Measurements from ENCODE around the gene TNF.

The TNF gene

GRCh38 chr6:31619805-31620585, 44.6 kb downstream of the TNF start:
- H3K4me1 ChIP-seq (ENCODE audit: insufficient read depth, insufficient read length), result peaks cover 3% of the 10 kb centered on the region
- no peak for TF ChIP-seq YY1 (IDR thresholded peaks at IDR 0.05; ENCODE audit: insufficient read depth, insufficient read length)
- TF ChIP-seq SUZ12 (IDR thresholded peaks at IDR 0.05; ENCODE audit: extremely low read depth, insufficient read depth, insufficient read length), result no peak
- no peak for TF ChIP-seq ZNF274 (IDR thresholded peaks at IDR 0.05; ENCODE audit: low read depth, low read length)
- H3K9me3 ChIP-seq (ENCODE audit: insufficient read depth, low read length), result no peaks in the 10 kb centered on the region
- DNase-seq (ENCODE audit: low read depth, low spot score), result peak; percentile 94
- H3K27me3 ChIP-seq (ENCODE audit: insufficient read depth, insufficient read length), result no peaks in the 10 kb centered on the region
- peak overlapping the region; percentile 56 for H3K4me3 ChIP-seq (ENCODE audit: insufficient read length, low read depth)
- peak overlapping the region; percentile 91 for H3K9ac ChIP-seq (ENCODE audit: insufficient read length, low read depth)
- H3K36me3 ChIP-seq (ENCODE audit: insufficient read depth, insufficient read length, low read length), result peaks cover 36% of the 10 kb centered on the region

DNA sequence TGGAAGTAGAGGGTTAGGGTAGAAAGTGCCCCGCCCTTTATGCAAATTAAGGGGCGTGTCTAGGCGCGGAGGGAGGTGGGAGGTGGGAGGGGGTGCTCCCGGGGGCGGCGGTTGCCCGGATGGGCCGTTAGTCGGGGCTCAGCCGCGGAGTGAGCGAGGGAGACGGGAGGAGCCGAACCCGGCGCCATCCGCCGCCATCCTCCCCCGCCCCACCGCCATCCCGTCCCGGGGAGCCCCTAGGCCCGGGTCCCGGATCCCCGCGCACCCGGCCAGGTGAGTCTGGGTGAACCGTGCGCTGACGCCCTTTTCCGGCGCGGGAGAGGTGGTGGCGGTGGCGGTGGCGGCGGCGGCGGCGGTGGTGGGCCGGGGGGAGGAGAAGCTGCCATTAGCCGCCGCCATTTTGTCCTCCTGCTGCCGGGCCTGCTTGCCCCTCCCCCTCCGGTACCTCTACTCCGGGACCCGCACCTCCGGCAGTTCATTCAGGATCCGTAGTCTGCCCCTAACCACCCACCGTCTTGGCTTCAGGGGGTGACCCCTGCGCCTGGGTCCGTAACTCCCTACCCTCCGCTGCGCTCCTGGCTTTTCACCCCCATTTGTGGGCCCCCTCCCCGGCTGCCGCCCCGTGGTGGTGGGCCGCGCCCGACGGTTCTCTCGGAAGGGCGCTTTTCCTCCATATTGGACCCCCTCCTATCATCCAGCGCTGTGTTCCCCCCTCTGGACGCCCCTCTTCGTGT, 45.4 kb downstream of the TNF start, which contains the start of gene PRRC2A:
TSS of gene PRRC2A (plus strand) at position 130 of the 734 bp plus-strand sequence. CDS start 2,075 bp downstream, outside the sequence.
- no peak for TF ChIP-seq SUZ12 (IDR thresholded peaks at IDR 0.05; ENCODE audit: extremely low read depth, insufficient read depth, insufficient read length)
- peak; percentile 73 for TF ChIP-seq YY1 (IDR thresholded peaks at IDR 0.05; ENCODE audit: insufficient read depth, insufficient read length)

DNA sequence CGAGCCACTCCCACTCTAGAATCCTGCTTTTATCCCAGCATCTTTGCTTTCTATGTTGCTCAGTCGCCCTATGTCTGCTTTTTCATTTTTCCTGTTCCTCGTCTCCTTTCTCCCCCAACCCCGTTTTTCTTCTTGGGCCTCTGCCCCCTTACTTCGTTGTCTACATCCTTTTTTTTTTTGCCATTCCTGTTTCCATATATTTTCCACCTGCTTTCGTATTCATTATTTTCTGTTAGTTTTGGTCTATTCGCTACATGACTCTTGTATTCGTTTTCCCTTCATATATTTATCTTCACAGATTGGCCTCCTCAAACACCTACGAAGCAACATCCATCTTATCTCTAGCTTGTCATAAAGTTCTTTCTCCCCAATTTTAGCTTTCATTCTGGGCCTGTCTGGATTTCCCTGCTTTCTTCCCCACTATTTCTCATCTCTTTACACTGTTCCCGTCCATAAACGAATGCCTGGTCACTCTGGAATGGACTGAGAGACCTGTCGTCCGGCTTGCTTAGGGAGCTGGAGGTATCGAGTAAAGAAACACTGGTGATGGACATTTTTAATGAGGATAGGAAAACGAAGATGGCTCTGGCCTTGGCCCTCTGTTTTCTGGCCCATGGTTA, 46.1 kb downstream of the TNF start:
- H3K4me3 ChIP-seq (ENCODE audit: insufficient read length, low read depth), result peak overlapping the region; percentile 89
- no peak for DNase-seq (ENCODE audit: low read depth, low spot score)
- H3K4me1 ChIP-seq (ENCODE audit: insufficient read depth, insufficient read length), result peaks cover 6% of the 10 kb centered on the region
- no peaks in the 10 kb centered on the region for H3K9me3 ChIP-seq (ENCODE audit: insufficient read depth, low read length)
- H3K27me3 ChIP-seq (ENCODE audit: insufficient read depth, insufficient read length), result no peaks in the 10 kb centered on the region
- H3K9ac ChIP-seq (ENCODE audit: insufficient read length, low read depth), result peak overlapping the region; percentile 96
- no peak for TF ChIP-seq SUZ12 (IDR thresholded peaks at IDR 0.05; ENCODE audit: extremely low read depth, insufficient read depth, insufficient read length)
- TF ChIP-seq ZNF274 (IDR thresholded peaks at IDR 0.05; ENCODE audit: low read depth, low read length), result no peak
- no peak for TF ChIP-seq YY1 (IDR thresholded peaks at IDR 0.05; ENCODE audit: insufficient read depth, insufficient read length)
- peaks cover 51% of the 10 kb centered on the region for H3K36me3 ChIP-seq (ENCODE audit: insufficient read depth, insufficient read length, low read length)

More for the DNA sequence above, 45.4 kb downstream of the TNF start, which contains the start of gene PRRC2A:
- peak within 1 kb of the TSS; percentile 89 for H3K4me3 ChIP-seq (ENCODE audit: insufficient read length, low read depth)
- peak; percentile 33 for DNase-seq (ENCODE audit: low read depth, low spot score)
- no peaks in the 10 kb centered on the region for H3K27me3 ChIP-seq (ENCODE audit: insufficient read depth, insufficient read length)
- H3K9me3 ChIP-seq (ENCODE audit: insufficient read depth, low read length), result no peaks in the 10 kb centered on the region
- H3K36me3 ChIP-seq (ENCODE audit: insufficient read depth, insufficient read length, low read length), result peaks cover 44% of the 10 kb centered on the region
- H3K9ac ChIP-seq (ENCODE audit: insufficient read length, low read depth), result peak within 1 kb of the TSS; percentile 96
- H3K4me1 ChIP-seq (ENCODE audit: insufficient read depth, insufficient read length), result peaks cover 6% of the 10 kb centered on the region

- peaks cover 56% of the 10 kb centered on the region for H3K36me3 ChIP-seq (ENCODE audit: insufficient read depth, insufficient read length, low read length)
- no peak for DNase-seq (ENCODE audit: low read depth, low spot score)
- H3K4me3 ChIP-seq (ENCODE audit: insufficient read length, low read depth), result peak overlapping the region; percentile 89
Observed at GRCh38 chr6:31621991-31622390, 46.6 kb downstream of the TNF start.

GRCh38 chr6:31622684-31623091, 47.3 kb downstream of the TNF start:
- Histone ChIP-seq H3K4me3 (ENCODE audit: insufficient read length, low read depth) (peak overlapping the region; percentile 89), H3K9ac (ENCODE audit: insufficient read length, low read depth) (no peak overlapping the region), H3K27me3 (ENCODE audit: insufficient read depth, insufficient read length) (no peaks in the 10 kb centered on the region), H3K36me3 (ENCODE audit: insufficient read depth, insufficient read length, low read length) (peaks cover 63% of the 10 kb centered on the region), H3K9me3 (ENCODE audit: insufficient read depth, low read length) (no peaks in the 10 kb centered on the region), H3K4me1 (ENCODE audit: insufficient read depth, insufficient read length) (peaks cover 6% of the 10 kb centered on the region)
- no peak for TF ChIP-seq YY1 (IDR thresholded peaks at IDR 0.05; ENCODE audit: insufficient read depth, insufficient read length)
- no peak for TF ChIP-seq SUZ12 (IDR thresholded peaks at IDR 0.05; ENCODE audit: extremely low read depth, insufficient read depth, insufficient read length)
- no peak for TF ChIP-seq ZNF274 (IDR thresholded peaks at IDR 0.05; ENCODE audit: low read depth, low read length)
- no peak for DNase-seq (ENCODE audit: low read depth, low spot score)

More at GRCh38 chr6:31621991-31622390, 46.6 kb downstream of the TNF start:
- Histone ChIP-seq H3K9ac (ENCODE audit: insufficient read length, low read depth) (peak overlapping the region; percentile 96), H3K4me1 (ENCODE audit: insufficient read depth, insufficient read length) (peaks cover 6% of the 10 kb centered on the region), H3K27me3 (ENCODE audit: insufficient read depth, insufficient read length) (no peaks in the 10 kb centered on the region), H3K9me3 (ENCODE audit: insufficient read depth, low read length) (no peaks in the 10 kb centered on the region)
- no peak for TF ChIP-seq YY1 (IDR thresholded peaks at IDR 0.05; ENCODE audit: insufficient read depth, insufficient read length)

- no peak overlapping the region for H3K4me3 ChIP-seq (ENCODE audit: insufficient read length, low read depth)
- peaks cover 77% of the 10 kb centered on the region for H3K36me3 ChIP-seq (ENCODE audit: insufficient read depth, insufficient read length, low read length)
- no peak for TF ChIP-seq ZNF274 (IDR thresholded peaks at IDR 0.05; ENCODE audit: low read depth, low read length)
- no peak for TF ChIP-seq SUZ12 (IDR thresholded peaks at IDR 0.05; ENCODE audit: extremely low read depth, insufficient read depth, insufficient read length)
- no peak for TF ChIP-seq YY1 (IDR thresholded peaks at IDR 0.05; ENCODE audit: insufficient read depth, insufficient read length)
- H3K4me1 ChIP-seq (ENCODE audit: insufficient read depth, insufficient read length), result peaks cover 6% of the 10 kb centered on the region
- no peaks in the 10 kb centered on the region for H3K27me3 ChIP-seq (ENCODE audit: insufficient read depth, insufficient read length)
- DNase-seq (ENCODE audit: low read depth, low spot score), result no peak
- H3K9ac ChIP-seq (ENCODE audit: insufficient read length, low read depth), result no peak overlapping the region
- no peaks in the 10 kb centered on the region for H3K9me3 ChIP-seq (ENCODE audit: insufficient read depth, low read length)
Observed at GRCh38 chr6:31624070-31624469, 48.7 kb downstream of the TNF start.

DNA sequence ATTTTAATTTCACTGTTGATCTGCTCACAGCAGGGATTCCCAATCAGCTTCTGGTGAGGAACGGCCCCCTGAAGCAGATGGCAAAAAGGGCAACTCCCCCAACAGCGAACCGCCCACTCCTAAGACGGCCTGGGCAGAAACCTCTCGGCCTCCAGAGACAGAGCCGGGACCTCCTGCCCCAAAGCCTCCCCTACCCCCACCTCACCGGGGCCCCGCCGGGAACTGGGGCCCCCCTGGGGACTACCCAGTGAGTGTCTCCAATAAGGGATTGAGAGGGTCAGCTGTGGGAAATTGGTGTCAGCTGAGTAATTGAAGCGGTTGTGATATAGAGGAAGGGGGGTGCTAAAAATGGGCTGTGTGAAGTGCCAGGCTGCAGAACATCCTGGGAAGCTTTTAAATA, 51.6 kb downstream of the TNF start:
- no peak for TF ChIP-seq SUZ12 (IDR thresholded peaks at IDR 0.05; ENCODE audit: extremely low read depth, insufficient read depth, insufficient read length)
- TF ChIP-seq YY1 (IDR thresholded peaks at IDR 0.05; ENCODE audit: insufficient read depth, insufficient read length), result no peak
- TF ChIP-seq ZNF274 (IDR thresholded peaks at IDR 0.05; ENCODE audit: low read depth, low read length), result no peak
- no peak for DNase-seq (ENCODE audit: low read depth, low spot score)
- Histone ChIP-seq H3K36me3 (ENCODE audit: insufficient read depth, insufficient read length, low read length) (peaks cover 98% of the 10 kb centered on the region), H3K9ac (ENCODE audit: insufficient read length, low read depth) (no peak overlapping the region), H3K27me3 (ENCODE audit: insufficient read depth, insufficient read length) (no peaks in the 10 kb centered on the region), H3K4me3 (ENCODE audit: insufficient read length, low read depth) (no peak overlapping the region), H3K9me3 (ENCODE audit: insufficient read depth, low read length) (no peaks in the 10 kb centered on the region), H3K4me1 (ENCODE audit: insufficient read depth, insufficient read length) (peaks cover 6% of the 10 kb centered on the region)
